Measurements from ENCODE around the gene TTLL8.
A peak's percentile ranks its signal among the peaks of the same experiment; 100 is the strongest.

TTLL8 gene

GRCh38 chr22:50040717-50041116 lies 17.4 kb downstream of the TTLL8 start:
- DNase-seq, result no peak

- DNase-seq, result no peak
Measured at GRCh38 chr22:50039669-50040443, 18.2 kb downstream of the TTLL8 start.

GRCh38 chr22:50035976-50036724 lies 21.9 kb downstream of the TTLL8 start:
- DNase-seq, result no peak

GRCh38 chr22:50035131-50035881 lies 22.8 kb downstream of the TTLL8 start:
- DNase-seq, result no peak

- no peak for DNase-seq
Measured at GRCh38 chr22:50034126-50035081, 23.7 kb downstream of the TTLL8 start.

GRCh38 chr22:50032941-50033601 lies 25.0 kb downstream of the TTLL8 start:
- no peak for DNase-seq

- no peak for DNase-seq
Measured at GRCh38 chr22:50032109-50032871, 25.8 kb downstream of the TTLL8 start.

- DNase-seq, result no peak
Measured at GRCh38 chr22:50031189-50032091, 26.7 kb downstream of the TTLL8 start.

- DNase-seq, result peak; percentile 56
Measured at GRCh38 chr22:50030297-50031188, 27.6 kb downstream of the TTLL8 start.

GRCh38 chr22:50027639-50028537 lies 30.2 kb downstream of the TTLL8 start:
- no peak for DNase-seq

GRCh38 chr22:50025993-50026392 lies 32.1 kb downstream of the TTLL8 start:
- no peak for DNase-seq

- DNase-seq, result no peak
Measured at GRCh38 chr22:50022171-50022819, 35.8 kb downstream of the TTLL8 start.

GRCh38 chr22:50020606-50021005 lies 37.5 kb downstream of the TTLL8 start:
- no peak for DNase-seq

GRCh38 chr22:50019316-50019715 lies 38.8 kb downstream of the TTLL8 start:
- DNase-seq, result no peak

- no peak for DNase-seq
Measured at GRCh38 chr22:50018608-50019285, 39.4 kb downstream of the TTLL8 start.

- no peak for DNase-seq
Measured at GRCh38 chr22:50017701-50018224, 40.3 kb downstream of the TTLL8 start.
